ENCODE measurements around the gene EPS15.
A peak's percentile ranks its signal among the peaks of the same experiment; 100 is the strongest.
"Not testable (repeated sequence)": the region's sequence is repeated elsewhere in the genome, so short reads cannot be mapped to it uniquely, and the experiment has no call there.

EPS15 gene

DNA sequence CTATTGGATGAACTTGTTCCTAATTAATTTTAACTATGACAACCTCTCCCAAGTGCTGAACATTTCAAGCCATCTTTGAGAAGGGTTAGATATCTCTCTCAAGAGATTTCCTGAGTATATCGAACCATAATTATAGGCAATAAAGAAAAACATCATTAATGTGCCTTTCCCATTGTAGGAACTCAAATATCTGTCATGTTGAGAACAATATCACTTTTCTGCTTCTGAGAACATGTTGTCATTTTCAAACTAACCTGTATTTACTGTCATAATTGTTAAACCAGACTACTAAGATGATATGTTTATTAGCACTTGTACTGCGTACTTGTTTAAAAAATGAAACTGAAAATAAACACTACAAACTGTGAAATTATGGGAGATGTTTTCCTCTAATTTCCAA lies 4.3 kb downstream of the EPS15 start:
- no peak for DNase-seq

- peak in 1 of 2 donors; percentile 31 for DNase-seq
Observed at GRCh38 chr1:51512606-51513005, 6.5 kb downstream of the EPS15 start.

- DNase-seq = no peak
Observed at GRCh38 chr1:51512120-51512519, 6.9 kb downstream of the EPS15 start.

GRCh38 chr1:51509773-51510172 lies 9.3 kb downstream of the EPS15 start:
- no peak for DNase-seq

- DNase-seq = no peak
Observed at GRCh38 chr1:51506537-51506936, 12.5 kb downstream of the EPS15 start.

DNA sequence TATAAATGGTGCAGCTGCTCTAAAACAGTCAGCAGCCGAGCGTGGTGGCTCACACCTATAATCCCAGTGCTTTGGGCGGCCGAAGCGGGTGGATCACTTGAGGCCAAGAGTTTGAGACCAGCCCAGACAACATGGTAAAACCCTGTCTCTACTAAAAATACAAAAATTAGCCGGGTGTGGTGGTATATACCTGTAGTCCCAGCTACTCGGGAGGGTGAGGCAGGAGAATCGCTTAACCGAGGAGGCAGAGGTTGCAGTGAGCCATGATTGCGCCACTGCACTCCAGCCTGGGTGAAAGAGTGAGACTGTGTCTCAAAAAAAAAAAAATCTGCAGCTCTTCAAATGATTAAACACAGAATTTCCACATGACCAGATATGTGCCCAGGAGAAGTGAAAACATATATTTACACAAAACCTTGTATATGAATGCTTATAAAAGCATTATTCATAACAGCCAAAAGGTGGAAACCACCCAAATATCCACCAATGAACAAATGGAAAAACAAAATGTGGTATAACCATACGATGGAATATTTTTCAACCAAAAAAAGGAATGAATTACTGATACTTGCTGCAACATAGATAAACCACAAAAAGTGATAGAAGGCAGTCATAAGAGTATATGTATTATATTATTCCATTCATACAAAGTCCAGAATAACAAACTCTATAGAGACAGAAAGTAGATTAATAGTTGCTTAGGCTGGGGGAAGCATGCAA lies 14.1 kb downstream of the EPS15 start:
- no peak for DNase-seq

DNA sequence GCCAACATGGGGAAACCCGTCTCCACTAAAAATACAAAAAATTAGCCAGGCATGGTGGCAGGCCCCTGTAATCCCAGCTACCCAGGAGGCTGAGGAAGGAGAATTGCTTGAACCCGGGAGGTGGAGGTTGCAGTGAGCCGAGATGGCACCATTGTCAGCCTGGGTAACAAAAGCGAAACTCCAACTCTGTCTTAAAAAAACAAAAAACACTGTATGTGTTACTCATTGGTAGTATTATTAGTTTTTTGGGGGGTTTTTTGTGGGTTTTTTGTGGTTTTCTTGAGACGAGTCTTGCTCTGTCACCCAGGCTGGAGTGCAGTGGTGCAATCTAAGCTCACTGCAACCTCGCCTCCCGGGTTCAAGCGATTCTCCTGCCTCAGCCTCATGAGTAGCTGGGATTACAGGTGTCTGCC lies 17.8 kb downstream of the EPS15 start:
- not testable (repeated sequence) for DNase-seq

- DNase-seq = no peak
Observed at GRCh38 chr1:51499694-51500093, 19.4 kb downstream of the EPS15 start.

DNA sequence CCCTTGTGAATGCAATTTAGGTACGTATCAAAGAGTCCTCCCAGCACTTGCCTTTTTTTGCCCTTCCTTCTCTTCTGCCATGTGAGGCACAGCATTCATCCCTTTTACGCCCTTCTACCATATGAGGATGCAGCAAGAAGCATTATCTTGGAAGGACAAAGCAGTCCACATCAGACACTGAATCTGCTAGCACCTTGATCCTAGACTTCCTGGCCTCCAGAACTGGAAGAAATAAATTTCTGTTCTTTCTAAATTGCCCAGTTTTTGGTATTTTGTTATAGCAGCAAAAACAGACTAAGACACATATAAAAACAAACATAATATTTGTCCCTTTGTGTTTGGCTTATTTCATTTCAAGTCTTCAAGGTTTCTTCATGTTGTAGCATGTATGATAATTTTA lies 20.1 kb downstream of the EPS15 start:
- no peak for DNase-seq

DNA sequence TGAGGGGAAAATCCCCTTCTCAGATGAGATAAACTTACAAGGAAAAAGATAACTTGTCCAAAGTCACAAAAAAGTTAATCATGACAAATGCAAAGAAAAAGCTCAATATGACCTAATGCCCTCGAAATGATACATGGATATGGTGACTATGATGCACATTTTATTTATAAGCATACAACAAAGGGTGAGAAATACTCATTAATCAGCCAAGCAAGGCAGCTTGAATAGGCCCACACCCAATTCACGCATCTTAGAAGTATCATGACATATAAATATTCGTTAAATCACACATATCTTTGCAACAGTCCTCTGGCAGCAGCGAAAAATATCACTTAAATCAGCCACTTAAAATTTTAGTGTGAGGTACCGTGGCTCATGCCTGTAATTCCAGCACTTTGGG lies 21.7 kb downstream of the EPS15 start:
- no peak for DNase-seq

DNA sequence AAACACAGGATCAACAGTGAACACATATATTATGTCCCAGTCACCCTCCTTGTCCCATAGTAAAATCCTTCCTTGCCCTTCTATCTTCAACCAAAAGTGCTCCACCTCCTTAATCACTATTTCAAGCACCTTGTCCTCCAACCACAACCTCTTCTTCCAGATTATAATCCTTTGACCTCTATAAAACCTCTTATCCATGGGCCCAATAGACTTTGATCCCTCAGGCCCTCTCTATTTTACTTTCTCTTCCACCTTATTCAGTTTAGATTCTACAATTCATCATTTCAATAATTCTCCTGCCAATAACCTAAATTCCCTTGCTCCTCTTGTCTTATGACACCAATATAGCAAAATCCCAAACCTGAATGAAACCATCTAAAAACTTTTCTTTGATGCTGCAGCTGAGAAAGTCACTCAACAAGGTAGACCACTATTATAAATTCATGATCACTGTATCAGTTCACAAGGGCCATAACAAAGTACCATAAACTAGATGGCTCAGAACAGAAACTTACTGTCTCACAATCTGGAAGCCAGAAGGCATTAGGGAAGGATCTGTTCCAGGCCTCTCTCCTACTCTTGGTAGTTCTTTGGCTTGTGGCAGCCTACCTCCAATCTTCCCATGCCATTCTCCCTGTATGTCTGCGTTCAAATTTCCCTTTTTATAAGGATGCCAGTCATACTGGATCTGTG lies 24.8 kb downstream of the EPS15 start:
- DNase-seq = no peak

DNA sequence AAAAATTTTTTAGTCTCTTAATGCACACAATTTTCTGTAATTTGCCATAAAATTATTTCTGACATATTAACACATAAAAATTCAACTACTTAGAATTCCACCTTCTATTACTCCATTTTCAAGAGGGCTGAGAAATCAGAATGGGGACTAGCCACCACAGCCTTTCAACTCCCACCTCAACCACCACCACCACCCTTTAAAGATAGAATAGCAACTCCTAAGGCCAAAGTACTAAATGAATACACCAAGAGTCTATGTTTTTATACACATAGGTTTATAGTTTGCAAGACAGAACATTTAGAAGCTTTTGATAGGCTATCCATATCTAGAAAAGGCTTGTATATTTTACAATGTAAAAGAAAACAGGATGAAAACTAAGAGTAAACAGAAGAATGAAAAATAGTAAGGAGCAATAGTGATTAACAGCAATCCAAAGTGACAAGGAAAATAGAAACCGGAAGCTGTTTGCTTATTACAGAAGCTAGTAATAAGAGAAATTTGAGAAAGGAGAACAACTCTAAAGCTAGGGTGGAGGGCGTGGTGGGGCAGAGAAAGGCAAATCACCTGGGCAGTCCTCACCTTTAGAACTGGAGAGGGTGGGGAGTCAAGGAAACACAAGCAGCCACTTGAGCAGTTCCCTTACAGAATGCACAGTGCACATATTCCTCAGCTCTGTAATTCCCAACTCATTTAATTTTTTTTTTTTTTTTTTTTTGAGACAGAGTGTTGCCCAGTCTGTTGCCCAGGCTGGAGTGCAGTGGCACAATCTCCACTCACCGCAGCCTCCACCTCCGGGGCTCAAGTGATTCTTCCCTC lies 27.7 kb downstream of the EPS15 start:
- DNase-seq = peak in 1 of 2 donors; percentile 20

DNA sequence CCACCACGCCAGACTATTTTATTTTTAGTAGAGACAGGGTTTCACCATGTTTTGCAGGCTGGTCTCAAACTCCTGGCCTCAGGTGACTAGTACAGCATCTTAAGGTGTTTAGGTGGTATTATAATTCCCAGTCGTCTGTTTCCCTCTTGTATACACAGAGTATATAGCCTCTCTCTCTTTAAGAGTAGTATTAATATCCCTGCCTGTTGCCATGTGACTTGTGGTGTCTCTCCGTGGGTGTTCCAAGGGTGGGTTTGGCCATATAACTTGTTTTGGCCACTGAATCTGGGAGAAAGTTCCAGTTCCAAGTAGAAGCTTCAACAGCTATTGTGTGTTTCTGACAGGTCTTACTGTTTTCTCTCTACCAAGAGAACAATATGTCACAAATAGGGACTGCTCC lies 29.6 kb downstream of the EPS15 start:
- no peak for DNase-seq

GRCh38 chr1:51488372-51489050 lies 30.6 kb downstream of the EPS15 start:
- no peak for DNase-seq

- no peak for DNase-seq
Observed at GRCh38 chr1:51487628-51488027, 31.4 kb downstream of the EPS15 start.

DNA sequence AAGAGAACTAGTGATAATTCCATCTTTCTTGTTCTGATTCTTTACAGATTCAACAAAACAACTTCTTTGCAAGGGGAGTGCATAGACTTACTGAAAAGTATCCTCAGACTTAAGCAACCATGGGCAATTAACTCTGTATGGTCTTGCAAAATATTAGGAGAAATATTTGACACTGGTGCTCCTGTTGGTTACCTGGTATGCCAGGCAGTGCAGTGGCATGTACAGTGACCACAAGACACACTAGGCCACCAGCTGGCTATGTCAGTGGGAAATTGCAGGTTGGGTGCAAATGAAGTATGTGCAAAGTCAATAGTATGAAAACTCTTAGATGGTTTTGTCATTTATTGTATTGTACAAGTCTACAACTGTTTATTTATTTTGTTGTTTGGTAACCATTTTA lies 34.5 kb downstream of the EPS15 start:
- DNase-seq = no peak

DNA sequence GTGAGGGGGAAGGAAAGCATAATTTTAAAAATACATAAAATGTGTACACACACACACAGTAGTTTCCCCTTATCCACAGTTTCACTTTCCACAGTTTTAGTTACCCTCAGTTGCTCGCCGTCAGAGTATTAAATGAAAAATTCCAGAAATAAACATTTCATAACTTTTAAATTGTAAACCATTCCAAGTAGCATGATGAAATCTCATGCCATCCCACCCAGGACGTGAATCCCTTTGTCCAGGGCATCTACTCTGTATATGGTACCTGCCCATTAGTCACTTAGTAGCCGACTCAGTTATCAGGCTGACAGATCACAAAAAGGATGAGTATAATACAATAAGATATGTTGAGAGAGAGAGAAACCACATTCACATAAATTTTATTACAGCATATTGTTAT lies 36.2 kb downstream of the EPS15 start:
- no peak for DNase-seq

GRCh38 chr1:51474832-51475620 lies 44.0 kb downstream of the EPS15 start:
- peak in 1 of 2 donors; percentile 28 for DNase-seq

- DNase-seq = no peak
Observed at GRCh38 chr1:51473331-51474115, 45.5 kb downstream of the EPS15 start.

GRCh38 chr1:51472359-51472758 lies 46.7 kb downstream of the EPS15 start:
- peak in 1 of 2 donors; percentile 13 for DNase-seq

DNA sequence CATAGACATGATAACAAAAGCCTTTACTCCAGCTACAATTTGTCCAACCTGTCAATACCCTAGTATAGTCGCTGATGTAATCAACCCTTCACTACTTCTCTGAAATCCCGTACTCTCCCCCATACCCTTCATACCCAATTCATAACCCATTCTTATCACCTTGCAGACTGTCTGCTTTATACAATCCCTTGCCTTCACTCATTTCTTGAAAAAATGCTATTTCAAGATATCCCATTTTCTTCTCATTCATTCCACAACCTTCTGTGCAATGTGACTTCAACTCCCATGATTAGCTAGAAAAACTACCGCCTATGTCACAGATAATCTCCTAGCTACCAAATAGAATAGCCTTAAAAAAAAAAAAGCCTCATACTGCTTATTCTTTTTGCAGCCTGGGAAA lies 49.5 kb downstream of the EPS15 start:
- DNase-seq = no peak

GRCh38 chr1:51464828-51465227 lies 54.2 kb downstream of the EPS15 start:
- no peak for DNase-seq

All from bone marrow (tissue), 2 donors.